ENCODE measurements around the gene SEC22A.

Gene SEC22A

DNA sequence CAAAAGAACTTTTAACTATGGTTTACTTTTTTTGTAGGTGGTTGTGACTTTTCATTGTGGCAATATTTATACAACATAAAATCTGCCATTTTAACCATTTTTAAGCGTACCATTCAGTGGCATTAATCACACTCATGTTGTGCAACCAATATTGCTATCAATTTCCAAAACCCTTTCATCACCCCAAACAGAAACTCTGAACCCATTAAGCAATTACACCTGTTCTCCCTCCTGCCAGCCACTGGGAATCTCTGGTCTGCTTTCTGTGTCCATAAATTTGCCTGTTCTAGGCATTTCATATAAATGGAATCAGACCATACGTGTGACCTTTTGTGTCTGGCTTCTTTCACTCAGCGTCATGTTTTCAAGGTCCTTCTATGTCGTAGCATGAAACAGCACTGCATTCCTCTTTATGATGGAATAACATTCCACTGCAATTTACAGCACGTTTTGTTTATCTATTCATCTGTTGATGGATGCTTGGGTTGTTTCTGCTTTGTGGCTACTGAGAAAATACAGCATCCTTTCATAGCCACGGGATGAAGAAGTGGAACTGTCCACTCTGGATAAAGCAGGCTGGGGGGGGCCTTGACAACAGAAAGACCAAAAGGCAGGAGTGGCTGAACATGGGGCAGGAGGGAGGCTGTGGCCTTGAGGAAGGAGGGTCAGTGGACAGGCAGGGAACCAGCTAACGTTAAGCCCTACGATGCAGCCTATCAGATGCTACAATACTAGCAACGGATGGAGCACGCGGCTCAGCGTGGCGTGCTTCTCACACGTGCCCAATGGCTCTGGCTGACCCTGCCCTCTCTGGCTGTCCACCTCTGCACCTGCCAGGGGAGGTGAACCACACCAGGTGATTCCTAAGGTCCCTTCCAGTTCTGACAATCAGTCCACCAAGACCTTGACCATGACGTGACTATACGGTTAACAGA, 110.9 kb downstream of the SEC22A start:
- no peak for DNase-seq (ENCODE audit: low read depth)
- TF ChIP-seq CTCF (IDR thresholded peaks at IDR 0.05; ENCODE audit: low read depth, low read length) (no peak), POLR2A (IDR thresholded peaks at IDR 0.05; ENCODE audit: extremely low read depth, insufficient read length) (no peak), MYC (IDR thresholded peaks at IDR 0.05; ENCODE audit: low read depth, low read length) (no peak)
- TF ChIP-seq, protein P1, sequence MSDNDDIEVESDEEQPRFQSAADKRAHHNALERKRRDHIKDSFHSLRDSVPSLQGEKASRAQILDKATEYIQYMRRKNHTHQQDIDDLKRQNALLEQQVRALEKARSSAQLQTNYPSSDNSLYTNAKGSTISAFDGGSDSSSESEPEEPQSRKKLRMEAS (IDR thresholded peaks at IDR 0.05; ENCODE audit: low read depth, low read length) = no peak
- H3K4me3 ChIP-seq (ENCODE audit: low read depth, low read length) = no peak overlapping the region

DNA sequence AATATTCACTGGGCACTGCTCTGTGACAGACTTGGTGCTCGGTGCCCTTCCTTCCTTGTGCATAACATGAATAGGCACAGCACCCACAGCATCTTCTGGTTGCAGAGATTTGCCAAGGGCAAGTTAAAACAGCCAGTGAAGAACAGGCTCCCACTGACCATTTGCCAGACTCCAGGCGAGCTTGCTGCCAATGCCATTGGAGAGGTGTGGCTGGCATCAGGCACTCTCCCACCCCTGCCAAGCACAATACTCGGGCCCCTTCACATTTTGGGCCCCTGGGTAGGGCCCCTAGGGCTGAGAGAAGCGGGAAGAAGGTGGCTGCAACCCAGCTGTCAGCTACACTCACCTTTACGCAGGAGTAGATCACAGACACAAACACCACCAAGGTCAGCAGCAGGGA, 112.1 kb downstream of the SEC22A start:
- TF ChIP-seq CTCF (IDR thresholded peaks at IDR 0.05; ENCODE audit: low read depth, low read length) (no peak), POLR2A (IDR thresholded peaks at IDR 0.05; ENCODE audit: extremely low read depth, insufficient read length) (no peak), MYC (IDR thresholded peaks at IDR 0.05; ENCODE audit: low read depth, low read length) (no peak)
- TF ChIP-seq, protein P1 (IDR thresholded peaks at IDR 0.05; ENCODE audit: low read depth, low read length) = no peak
- DNase-seq (ENCODE audit: low read depth) = no peak
- H3K4me3 ChIP-seq (ENCODE audit: low read depth, low read length) = no peak overlapping the region

GRCh38 chr3:123314359-123315270, 112.9 kb downstream of the SEC22A start:
- DNase-seq (ENCODE audit: low read depth) = no peak
- no peak overlapping the region for H3K4me3 ChIP-seq (ENCODE audit: low read depth, low read length)
- TF ChIP-seq, protein P1 (IDR thresholded peaks at IDR 0.05; ENCODE audit: low read depth, low read length) = no peak
- no peak for TF ChIP-seq MYC (IDR thresholded peaks at IDR 0.05; ENCODE audit: low read depth, low read length)

DNA sequence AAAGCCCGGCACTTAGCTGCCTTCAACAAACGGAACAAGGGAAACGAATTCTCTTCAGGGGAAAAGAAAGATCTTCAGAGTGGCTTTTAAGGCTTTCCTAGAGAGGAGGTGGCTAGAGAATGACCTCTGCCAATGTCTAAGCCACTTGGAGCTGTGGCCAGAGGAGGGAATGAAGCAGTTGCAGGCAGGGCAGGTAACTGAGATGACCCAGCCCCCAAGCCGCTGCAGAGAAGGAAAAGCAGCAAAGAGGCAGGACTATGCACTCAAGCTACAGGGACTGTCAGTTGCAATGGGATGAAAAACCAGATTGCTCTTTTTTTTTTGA, 113.5 kb downstream of the SEC22A start:
- no peak for DNase-seq (ENCODE audit: low read depth)
- H3K4me3 ChIP-seq (ENCODE audit: low read depth, low read length) = no peak overlapping the region
- no peak for TF ChIP-seq MYC (IDR thresholded peaks at IDR 0.05; ENCODE audit: low read depth, low read length)
- no peak for TF ChIP-seq POLR2A (IDR thresholded peaks at IDR 0.05; ENCODE audit: extremely low read depth, insufficient read length)

GRCh38 chr3:123317716-123318115, 116.0 kb downstream of the SEC22A start:
- no peak for TF ChIP-seq POLR2A (IDR thresholded peaks at IDR 0.05; ENCODE audit: extremely low read depth, insufficient read length)
- TF ChIP-seq, protein P1 (IDR thresholded peaks at IDR 0.05; ENCODE audit: low read depth, low read length) = no peak
- no peak for TF ChIP-seq MYC (IDR thresholded peaks at IDR 0.05; ENCODE audit: low read depth, low read length)
- TF ChIP-seq CTCF (IDR thresholded peaks at IDR 0.05; ENCODE audit: low read depth, low read length) = no peak
- no peak for DNase-seq (ENCODE audit: low read depth)
- no peak overlapping the region for H3K4me3 ChIP-seq (ENCODE audit: low read depth, low read length)

DNA sequence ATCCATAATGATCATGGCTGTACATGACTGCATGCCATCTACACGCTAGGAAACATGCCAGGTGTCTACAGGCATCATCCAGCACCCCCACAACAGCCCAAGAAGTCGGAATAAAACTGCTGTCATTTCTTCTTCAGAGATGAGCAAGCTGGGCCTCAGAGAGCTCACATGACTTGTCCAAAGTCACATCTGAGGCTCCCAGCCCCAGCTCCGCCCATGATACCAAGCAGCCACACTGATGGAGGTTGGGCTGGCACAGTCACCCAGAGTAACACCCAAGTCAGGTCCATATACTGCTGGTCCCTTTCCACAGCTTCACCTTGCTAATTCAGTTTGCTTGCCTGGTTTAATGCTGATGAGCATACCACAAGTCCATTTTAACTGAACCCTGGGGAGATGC, 116.6 kb downstream of the SEC22A start:
- DNase-seq (ENCODE audit: low read depth) = no peak
- H3K4me3 ChIP-seq (ENCODE audit: low read depth, low read length) = no peak overlapping the region
- TF ChIP-seq POLR2A (IDR thresholded peaks at IDR 0.05; ENCODE audit: extremely low read depth, insufficient read length) = no peak
- TF ChIP-seq MYC (IDR thresholded peaks at IDR 0.05; ENCODE audit: low read depth, low read length) = no peak
- TF ChIP-seq, protein P1 (IDR thresholded peaks at IDR 0.05; ENCODE audit: low read depth, low read length) = no peak
- no peak for TF ChIP-seq CTCF (IDR thresholded peaks at IDR 0.05; ENCODE audit: low read depth, low read length)
